T follicular helper cell (primary cell): Measurements from ENCODE around the gene GBX2.

Source experiments
- DNase-seq: peaks from one replicate; pipeline ENCODE4 v3.0.0-alpha.2; 2020; ENCODE audit warnings: low read depth

GBX2 gene

GRCh38 chr2:236180831-236181453, 12.8 kb upstream of the GBX2 start:
- no peak for DNase-seq

GRCh38 chr2:236180076-236180816, 12.1 kb upstream of the GBX2 start:
- DNase-seq, result no peak

- DNase-seq, result no peak
Observed at GRCh38 chr2:236179236-236180075, 11.3 kb upstream of the GBX2 start.

- no peak for DNase-seq
Observed at GRCh38 chr2:236178890-236179235, 10.7 kb upstream of the GBX2 start.

GRCh38 chr2:236177967-236178889, 10.0 kb upstream of the GBX2 start:
- no peak for DNase-seq

GRCh38 chr2:236177604-236177966, 9.4 kb upstream of the GBX2 start:
- DNase-seq, result no peak

GRCh38 chr2:236176951-236177350, 8.8 kb upstream of the GBX2 start:
- DNase-seq, result no peak

- no peak for DNase-seq
Observed at GRCh38 chr2:236176417-236176816, 8.2 kb upstream of the GBX2 start.

- no peak for DNase-seq
Observed at GRCh38 chr2:236175548-236176150, 7.5 kb upstream of the GBX2 start.

GRCh38 chr2:236173729-236174607, 5.8 kb upstream of the GBX2 start:
- no peak for DNase-seq

GRCh38 chr2:236173036-236173728, 5.0 kb upstream of the GBX2 start:
- DNase-seq, result no peak

GRCh38 chr2:236172255-236173035, 4.3 kb upstream of the GBX2 start:
- no peak for DNase-seq

- DNase-seq, result no peak
Observed at GRCh38 chr2:236171680-236172254, 3.6 kb upstream of the GBX2 start.

GRCh38 chr2:236171181-236171679, 3.0 kb upstream of the GBX2 start:
- no peak for DNase-seq

- no peak for DNase-seq
Observed at GRCh38 chr2:236170590-236171165, 2.5 kb upstream of the GBX2 start.

GRCh38 chr2:236169741-236170589, 1.8 kb upstream of the GBX2 start:
- no peak for DNase-seq

GRCh38 chr2:236169151-236169721, 1.1 kb upstream of the GBX2 start:
- no peak for DNase-seq
